ENCODE data around the gene LRRC4C. TPM values are rescaled to one million over a fixed set of nuclear protein-coding genes. Genes with fewer than 3 reads are reported as not detected.

The LRRC4C gene
- total RNA-seq, 1 donor from 2014 or later = 14.0 TPM

DNA sequence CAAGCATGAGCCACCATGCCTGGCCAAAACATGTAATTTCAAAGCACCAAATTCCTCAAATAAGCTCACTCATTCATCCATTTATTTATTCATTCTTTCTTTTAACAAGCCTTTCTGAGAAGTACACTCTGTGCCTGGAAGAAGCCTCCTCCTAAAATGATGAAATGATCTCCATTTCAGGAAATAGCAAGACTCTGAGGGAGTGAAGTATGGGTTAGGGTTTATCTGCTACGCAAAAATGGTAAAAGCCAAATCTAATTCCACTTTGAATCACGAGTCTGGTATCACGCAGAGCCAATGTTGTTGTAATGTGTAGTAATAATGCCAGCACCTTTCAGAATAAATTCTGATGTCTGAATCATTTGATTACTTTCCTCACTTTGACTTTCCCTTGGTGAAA, 1041.8 kb downstream of the LRRC4C start:
- DNase-seq (ENCODE audit: extremely low spot score, unreplicated experiment) = no peak
- no peaks in the 10 kb centered on the region for H3K9me3 Mint-ChIP-seq
- TF ChIP-seq, protein P1, sequence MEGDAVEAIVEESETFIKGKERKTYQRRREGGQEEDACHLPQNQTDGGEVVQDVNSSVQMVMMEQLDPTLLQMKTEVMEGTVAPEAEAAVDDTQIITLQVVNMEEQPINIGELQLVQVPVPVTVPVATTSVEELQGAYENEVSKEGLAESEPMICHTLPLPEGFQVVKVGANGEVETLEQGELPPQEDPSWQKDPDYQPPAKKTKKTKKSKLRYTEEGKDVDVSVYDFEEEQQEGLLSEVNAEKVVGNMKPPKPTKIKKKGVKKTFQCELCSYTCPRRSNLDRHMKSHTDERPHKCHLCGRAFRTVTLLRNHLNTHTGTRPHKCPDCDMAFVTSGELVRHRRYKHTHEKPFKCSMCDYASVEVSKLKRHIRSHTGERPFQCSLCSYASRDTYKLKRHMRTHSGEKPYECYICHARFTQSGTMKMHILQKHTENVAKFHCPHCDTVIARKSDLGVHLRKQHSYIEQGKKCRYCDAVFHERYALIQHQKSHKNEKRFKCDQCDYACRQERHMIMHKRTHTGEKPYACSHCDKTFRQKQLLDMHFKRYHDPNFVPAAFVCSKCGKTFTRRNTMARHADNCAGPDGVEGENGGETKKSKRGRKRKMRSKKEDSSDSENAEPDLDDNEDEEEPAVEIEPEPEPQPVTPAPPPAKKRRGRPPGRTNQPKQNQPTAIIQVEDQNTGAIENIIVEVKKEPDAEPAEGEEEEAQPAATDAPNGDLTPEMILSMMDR (conservative IDR thresholded peaks at IDR 0.05) = no peak
- H3K4me1 Mint-ChIP-seq (ENCODE audit: unreplicated experiment) = no peaks in the 10 kb centered on the region
- no peaks in the 10 kb centered on the region for H3K27me3 Mint-ChIP-seq
- H3K36me3 Mint-ChIP-seq = no peaks in the 10 kb centered on the region
- H3K27ac Mint-ChIP-seq = no peak overlapping the region
- no peak overlapping the region for H3K4me3 Mint-ChIP-seq

DNA sequence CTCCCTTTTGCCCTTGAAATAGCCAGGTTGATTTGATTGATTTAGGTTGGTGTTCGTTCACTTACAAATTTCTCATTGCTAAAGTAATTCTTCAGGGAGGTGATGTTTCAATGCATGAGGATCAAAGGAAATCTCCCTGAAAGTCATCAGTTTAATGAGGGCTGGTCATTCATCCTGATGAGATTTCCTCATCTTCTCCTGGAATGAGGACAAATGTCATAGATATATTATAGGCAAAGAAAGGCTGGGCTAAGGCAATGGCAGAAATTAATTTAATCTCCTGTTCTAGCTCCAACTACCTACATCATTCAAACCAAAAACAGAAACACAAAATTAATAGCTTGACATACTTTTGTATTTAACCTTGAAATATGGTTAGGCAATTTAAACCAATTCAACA, 1052.1 kb downstream of the LRRC4C start:
- Mint-ChIP-seq H3K27me3 (no peaks in the 10 kb centered on the region), H3K4me3 (no peak overlapping the region), H3K4me1 (ENCODE audit: unreplicated experiment) (no peaks in the 10 kb centered on the region), H3K9me3 (no peaks in the 10 kb centered on the region), H3K36me3 (no peaks in the 10 kb centered on the region), H3K27ac (no peak overlapping the region)
- TF ChIP-seq, protein P1 (conservative IDR thresholded peaks at IDR 0.05) = no peak
- DNase-seq (ENCODE audit: extremely low spot score, unreplicated experiment) = no peak

DNA sequence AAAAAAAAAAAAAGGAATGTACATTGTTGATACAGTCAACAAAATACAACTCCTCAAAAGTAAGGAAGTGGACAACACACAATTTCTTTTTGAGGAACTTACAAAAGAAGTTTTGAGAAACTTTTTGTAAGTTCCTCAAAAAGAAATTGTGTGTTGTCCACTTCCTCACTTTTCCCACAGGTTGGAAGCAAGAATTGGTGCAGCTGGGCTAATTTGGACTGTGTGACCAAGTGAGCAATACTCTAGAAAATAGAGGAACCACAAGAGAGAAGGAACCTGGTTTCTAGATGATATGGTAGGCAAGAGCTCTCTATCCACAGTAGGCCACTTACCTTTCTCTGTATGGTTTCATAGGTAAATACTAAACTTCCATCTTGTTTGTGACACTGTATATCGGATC, 1053.8 kb downstream of the LRRC4C start:
- no peaks in the 10 kb centered on the region for H3K27me3 Mint-ChIP-seq
- H3K4me3 Mint-ChIP-seq = no peak overlapping the region
- no peak for DNase-seq (ENCODE audit: extremely low spot score, unreplicated experiment)
- no peak overlapping the region for H3K27ac Mint-ChIP-seq
- TF ChIP-seq, protein P1 (conservative IDR thresholded peaks at IDR 0.05) = no peak
- no peaks in the 10 kb centered on the region for H3K9me3 Mint-ChIP-seq
- no peaks in the 10 kb centered on the region for H3K4me1 Mint-ChIP-seq (ENCODE audit: unreplicated experiment)
- no peaks in the 10 kb centered on the region for H3K36me3 Mint-ChIP-seq

DNA sequence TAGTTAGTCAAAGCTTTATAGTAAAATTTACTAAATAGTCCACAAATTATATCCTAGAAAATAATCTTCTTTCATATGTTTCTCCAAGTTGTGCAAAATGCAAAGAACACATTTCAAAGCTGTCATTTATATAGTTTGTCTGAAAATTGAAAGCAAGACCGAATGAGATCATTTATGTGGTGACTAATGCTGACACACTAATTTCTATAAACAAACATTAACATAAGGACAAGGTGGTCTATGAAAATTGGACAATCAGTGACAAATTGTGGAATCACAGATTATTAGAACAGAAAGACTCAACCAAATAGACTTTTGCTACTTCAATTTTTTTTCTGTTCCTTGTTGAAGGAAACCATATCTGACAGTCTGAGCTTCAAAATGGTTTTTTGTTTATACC, 1056.1 kb downstream of the LRRC4C start:
- H3K27me3 Mint-ChIP-seq = no peaks in the 10 kb centered on the region
- H3K4me3 Mint-ChIP-seq = no peak overlapping the region
- H3K9me3 Mint-ChIP-seq = no peaks in the 10 kb centered on the region
- TF ChIP-seq, protein P1 (conservative IDR thresholded peaks at IDR 0.05) = no peak
- no peaks in the 10 kb centered on the region for H3K36me3 Mint-ChIP-seq
- DNase-seq (ENCODE audit: extremely low spot score, unreplicated experiment) = no peak
- H3K27ac Mint-ChIP-seq = no peak overlapping the region
- no peaks in the 10 kb centered on the region for H3K4me1 Mint-ChIP-seq (ENCODE audit: unreplicated experiment)

DNA sequence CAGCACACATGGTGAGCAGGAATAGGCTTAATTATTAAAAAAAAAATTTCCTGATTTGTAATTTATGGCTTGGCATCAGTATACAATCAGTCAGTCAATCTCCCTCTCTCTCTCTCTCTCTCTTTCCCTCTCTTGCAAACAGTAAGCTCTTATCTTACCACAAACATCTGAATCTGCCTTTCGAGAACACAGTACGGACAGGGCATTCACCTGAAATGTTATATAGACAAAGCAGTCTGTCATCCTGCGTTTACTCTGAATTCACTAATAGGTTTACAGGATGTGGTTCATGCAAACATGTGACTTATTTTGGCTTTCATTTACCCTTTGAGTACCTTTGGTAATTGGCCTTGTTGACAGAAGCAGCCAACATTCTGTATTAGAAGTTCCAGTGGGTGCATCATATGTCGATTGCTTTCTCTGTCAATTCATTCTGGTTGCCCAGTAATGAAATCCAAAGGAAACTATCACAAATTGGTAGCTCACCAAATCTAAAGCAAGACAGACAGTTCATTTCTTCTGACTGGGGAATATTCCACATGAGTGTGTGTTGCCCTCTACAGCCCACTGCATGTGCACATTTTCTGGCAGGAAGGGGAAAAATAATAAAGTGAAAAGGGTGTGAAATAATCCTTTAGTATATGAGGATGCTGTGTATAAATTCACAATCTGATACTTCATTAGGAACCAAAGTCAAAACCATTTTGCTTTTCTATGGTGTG, 1058.2 kb downstream of the LRRC4C start:
- H3K4me3 Mint-ChIP-seq = no peak overlapping the region
- DNase-seq (ENCODE audit: extremely low spot score, unreplicated experiment) = no peak
- no peaks in the 10 kb centered on the region for H3K36me3 Mint-ChIP-seq
- H3K9me3 Mint-ChIP-seq = no peaks in the 10 kb centered on the region
- no peaks in the 10 kb centered on the region for H3K4me1 Mint-ChIP-seq (ENCODE audit: unreplicated experiment)
- TF ChIP-seq, protein P1 (conservative IDR thresholded peaks at IDR 0.05) = no peak
- no peak overlapping the region for H3K27ac Mint-ChIP-seq
- no peaks in the 10 kb centered on the region for H3K27me3 Mint-ChIP-seq
